HL-60 (cell line): ENCODE data around the gene UBTF.

Experiments
- GABPA ChIP-seq: IDR thresholded peaks from 2 replicates; pipeline ENCODE4 v1.6.1; 2012; ENCODE audit warnings: low read depth
- POLR2AphosphoS5 ChIP-seq: IDR thresholded peaks from 2 replicates; pipeline ENCODE4 v1.6.1; 2012; ENCODE audit warnings: low read depth
- TF ChIP-seq, protein P1 (sequence below): IDR thresholded peaks from one replicate; pipeline ENCODE4 v1.5.1; 2011; ENCODE audit warnings: low read length, control low read depth, inconsistent platforms; ENCODE audit not compliant: insufficient read depth

DNA sequence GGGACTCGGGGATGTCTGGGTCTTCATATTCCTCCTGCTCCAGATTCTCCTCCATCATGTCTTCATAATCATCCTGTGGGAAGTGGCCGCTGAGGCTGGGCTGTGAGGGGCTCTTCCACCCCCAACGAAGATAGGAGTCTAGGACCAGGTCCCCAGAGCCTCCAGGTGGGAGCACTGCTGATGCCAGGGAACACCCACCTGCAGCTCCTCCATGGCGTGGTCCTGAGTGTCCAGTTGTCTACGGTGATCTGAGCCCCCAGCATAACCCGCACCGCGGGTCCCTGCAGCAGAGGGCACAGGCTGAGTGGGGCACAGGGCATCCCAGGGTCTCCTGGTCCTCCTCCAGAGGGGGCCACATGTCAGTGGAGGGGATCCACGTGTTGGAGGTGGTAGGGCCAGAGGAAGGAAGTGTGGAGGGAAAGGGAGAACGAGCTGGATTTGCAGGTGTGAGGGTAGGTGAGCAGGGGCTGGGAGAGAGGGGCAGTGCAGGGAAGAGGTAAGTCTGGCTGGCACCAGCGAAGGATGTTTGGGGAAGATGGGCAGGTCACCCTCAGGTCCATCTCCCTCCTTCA, 43.3 kb upstream of the UBTF start:
- TF ChIP-seq POLR2AphosphoS5 (no peak), GABPA (no peak)
- TF ChIP-seq, protein P1, sequence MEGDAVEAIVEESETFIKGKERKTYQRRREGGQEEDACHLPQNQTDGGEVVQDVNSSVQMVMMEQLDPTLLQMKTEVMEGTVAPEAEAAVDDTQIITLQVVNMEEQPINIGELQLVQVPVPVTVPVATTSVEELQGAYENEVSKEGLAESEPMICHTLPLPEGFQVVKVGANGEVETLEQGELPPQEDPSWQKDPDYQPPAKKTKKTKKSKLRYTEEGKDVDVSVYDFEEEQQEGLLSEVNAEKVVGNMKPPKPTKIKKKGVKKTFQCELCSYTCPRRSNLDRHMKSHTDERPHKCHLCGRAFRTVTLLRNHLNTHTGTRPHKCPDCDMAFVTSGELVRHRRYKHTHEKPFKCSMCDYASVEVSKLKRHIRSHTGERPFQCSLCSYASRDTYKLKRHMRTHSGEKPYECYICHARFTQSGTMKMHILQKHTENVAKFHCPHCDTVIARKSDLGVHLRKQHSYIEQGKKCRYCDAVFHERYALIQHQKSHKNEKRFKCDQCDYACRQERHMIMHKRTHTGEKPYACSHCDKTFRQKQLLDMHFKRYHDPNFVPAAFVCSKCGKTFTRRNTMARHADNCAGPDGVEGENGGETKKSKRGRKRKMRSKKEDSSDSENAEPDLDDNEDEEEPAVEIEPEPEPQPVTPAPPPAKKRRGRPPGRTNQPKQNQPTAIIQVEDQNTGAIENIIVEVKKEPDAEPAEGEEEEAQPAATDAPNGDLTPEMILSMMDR = no peak
